Epidermal melanocyte (primary cell): Measurements from ENCODE around the gene HRC.

Source experiments
- DNase-seq: peaks from one replicate; pipeline ENCODE4 v3.0.0; 2011; ENCODE audit warnings: low spot score; ENCODE audit not compliant: insufficient read length

HRC gene

GRCh38 chr19:49114630-49115363 lies 40.4 kb downstream of the HRC start:
- peak; percentile 41 for DNase-seq

DNA sequence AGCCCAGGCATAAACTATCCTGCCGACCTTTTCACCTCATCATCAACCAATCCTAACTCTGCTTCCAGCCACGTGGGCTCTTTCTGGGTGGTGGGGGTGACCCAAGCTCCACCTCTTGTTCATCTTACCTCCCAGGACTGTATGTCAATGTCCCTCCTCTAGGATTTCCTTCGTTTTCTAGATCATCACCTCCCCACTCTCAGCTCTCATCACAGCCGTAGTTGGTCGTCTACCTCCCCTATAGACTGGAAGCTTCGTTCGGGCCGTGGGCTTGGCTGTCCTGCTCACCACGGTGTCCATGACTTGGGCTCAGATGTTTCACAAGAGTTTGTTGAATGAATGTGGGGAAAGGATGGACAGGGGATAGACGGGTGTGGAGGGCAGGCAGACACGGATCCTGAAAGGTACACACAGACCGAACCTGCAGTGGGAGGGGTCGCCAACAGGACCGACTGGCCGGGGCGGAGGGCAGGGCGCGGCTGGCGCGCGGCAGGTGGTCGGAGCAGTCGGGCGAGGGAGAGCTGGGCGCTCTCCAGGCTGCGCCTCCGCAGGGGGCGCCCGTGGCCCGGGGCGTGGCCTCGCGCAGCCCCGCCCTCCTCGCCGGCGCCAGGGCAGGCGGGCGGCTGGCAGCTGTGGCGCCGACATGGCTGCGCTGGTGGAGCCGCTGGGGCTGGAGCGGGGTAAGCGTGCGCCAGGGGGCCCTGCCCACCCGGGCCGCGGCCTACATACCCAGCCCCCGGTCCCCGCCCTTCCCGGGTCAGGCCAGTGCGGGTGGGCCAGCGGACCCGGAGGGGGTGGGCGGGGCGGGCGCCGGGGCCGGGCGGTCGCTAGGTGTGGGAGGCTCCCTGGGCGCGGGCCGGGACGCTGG lies 41.2 kb downstream of the HRC start, which contains the start of gene LIN7B:
Gene LIN7B (plus strand): TSS at position 609 of the 868 bp plus-strand sequence. CDS start 35 bp downstream, at position 644.
- DNase-seq = peak; percentile 87

- no peak for DNase-seq
Observed at GRCh38 chr19:49111218-49111998, 43.8 kb downstream of the HRC start.

- no peak for DNase-seq
Observed at GRCh38 chr19:49110567-49110966, 44.6 kb downstream of the HRC start.

DNA sequence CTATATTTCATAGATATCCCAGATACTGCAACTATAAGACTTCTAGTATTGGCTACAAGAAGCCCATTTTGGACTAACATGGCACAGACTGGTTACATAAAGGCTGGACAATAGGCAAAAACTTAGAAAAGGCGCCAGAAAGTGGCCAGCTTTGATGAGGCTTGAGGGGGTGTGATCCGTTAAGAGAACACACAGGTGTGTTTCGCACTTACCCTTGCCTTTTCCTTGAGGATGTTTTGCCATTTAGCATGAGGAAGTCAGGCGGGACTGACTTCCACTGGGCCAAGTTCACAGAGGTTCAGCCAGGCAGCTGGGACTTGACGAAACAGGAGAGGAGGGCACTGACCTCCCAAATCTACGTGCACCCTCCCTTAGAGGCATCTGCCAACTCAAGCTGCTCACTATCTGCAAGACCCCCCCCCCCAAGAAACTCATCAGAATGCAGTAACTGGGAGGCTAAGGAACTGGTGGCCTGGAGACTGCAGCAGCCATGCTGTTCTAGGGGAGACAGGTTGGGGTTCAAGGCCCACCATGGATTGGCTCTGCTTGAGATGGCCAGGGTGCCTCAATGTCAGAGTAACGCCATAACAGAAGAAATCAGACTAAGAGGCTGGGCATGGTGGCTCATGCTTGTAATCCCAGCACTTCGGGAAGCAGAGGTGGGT lies 45.5 kb downstream of the HRC start:
- no peak for DNase-seq

GRCh38 chr19:49109051-49109450 lies 46.1 kb downstream of the HRC start:
- no peak for DNase-seq

DNA sequence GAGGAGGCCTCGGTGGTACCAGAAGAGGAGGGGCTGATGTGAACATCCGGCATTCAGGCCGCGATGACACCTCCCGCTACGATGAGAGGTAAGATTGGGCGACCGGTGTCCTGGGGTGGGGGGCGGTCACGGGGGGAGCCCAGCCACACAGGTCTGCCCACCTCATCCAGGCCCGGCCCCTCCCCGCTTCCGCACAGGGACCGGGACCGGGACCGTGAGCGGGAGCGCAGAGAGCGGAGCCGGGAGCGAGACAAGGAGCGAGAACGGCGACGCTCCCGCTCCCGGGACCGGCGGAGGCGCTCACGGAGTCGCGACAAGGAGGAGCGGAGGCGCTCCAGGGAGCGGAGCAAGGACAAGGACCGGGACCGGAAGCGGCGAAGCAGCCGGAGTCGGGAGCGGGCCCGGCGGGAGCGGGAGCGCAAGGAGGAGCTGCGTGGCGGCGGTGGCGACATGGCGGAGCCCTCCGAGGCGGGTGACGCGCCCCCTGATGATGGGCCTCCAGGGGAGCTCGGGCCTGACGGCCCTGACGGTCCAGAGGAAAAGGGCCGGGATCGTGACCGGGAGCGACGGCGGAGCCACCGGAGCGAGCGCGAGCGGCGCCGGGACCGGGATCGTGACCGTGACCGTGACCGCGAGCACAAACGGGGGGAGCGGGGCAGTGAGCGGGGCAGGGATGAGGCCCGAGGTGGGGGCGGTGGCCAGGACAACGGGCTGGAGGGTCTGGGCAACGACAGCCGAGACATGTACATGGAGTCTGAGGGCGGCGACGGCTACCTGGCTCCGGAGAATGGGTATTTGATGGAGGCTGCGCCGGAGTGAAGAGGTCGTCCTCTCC lies 47.4 kb downstream of the HRC start:
- DNase-seq = no peak

GRCh38 chr19:49106648-49107135 lies 48.5 kb downstream of the HRC start:
- DNase-seq = peak; percentile 34

DNA sequence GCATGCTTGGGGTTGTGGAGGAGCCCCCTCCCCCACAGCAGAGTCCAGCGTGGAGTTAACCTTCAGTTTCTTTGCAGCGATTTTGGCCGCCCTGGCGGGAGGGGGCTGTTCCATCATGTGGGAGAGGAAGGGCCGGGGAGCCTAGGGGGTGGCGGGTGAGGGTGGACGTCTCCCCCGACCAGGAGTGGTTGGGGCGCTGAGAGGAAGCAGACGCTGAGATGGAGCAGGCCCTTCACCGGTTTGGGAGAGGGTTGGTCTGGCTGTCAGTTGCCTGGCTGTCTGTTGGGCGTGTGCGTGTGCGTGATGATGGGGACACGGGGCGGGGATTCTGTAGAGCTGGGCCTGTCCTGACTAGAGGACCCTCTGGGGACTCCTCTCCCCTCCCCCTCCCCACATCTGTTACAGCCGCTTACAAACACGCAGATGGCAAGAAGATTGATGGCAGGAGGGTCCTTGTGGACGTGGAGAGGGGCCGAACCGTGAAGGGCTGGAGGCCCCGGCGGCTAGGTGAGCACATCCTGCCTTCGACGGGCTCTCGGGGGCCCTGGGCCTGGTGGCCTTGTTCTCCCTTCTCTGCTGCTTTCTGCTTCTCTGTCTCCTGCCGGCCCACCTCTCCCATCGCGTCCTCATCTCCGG lies 50.8 kb downstream of the HRC start:
- no peak for DNase-seq

DNA sequence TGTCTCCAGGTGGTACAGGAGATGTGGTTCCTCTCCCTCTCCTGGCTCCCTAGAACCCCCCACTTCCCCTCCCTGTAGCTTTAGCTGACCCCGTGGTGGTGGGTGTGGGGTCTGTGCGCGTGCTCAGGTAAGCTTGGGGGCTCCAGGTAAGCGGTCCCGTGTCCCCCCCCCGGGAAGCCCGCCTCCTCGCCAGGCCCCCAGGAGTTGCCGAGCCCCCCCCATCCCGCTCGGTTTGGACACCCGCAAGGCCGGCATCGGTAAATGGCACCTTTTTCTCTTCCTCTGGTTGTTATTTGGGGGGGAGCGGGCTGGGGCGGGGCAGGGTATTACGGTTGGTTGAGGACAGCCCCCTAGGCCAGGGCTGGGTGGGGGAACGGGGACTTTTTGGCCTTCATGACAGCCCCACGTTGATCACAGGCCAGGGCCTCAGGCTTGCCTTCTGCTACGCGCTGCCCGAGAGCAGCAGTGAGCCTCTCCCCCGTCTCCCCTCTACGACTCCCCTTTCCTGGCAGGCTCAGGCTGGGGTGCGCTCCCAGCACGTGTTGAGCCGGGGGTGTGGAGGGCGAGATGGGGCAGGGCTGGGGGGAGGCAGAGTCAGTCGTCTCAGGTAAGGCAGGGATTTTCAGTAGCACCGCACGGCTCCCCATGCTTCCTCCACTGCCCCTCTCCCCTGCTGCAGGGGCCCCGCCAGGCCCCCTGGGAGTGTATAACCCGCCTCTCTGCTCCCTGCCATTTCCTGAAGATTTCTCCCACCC lies 51.7 kb downstream of the HRC start:
- no peak for DNase-seq

DNA sequence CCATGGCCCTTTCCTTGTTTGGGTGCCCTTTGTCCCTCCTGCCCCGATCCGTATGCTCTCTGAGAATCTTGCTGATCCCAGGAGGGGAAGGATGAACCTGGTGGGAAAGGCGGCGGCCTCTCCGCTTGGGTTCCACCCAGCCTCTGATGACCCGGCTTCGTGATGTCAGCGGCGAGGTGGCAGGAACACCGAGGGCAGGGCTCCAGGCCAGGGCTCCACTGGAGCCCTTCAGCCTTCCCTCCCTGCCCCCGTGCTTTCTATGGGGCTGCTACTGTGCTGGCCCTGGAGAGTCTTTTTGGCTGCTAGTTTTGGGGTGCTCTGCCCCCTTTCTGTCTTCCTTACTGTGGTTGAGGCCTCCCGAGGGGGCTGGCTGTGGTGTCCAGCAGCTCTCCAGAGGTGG lies 52.9 kb downstream of the HRC start:
- DNase-seq = no peak
